Erythroblast (primary cell): Measurements from ENCODE around the gene TRIAP1.

Source experiments
- GATA1 ChIP-seq: IDR thresholded peaks from 2 replicates; pipeline ENCODE4 v1.6.1; 2011; ENCODE audit warnings: low read depth, mild to moderate bottlenecking, control low read depth, low read length, moderate library complexity
- POLR2A ChIP-seq: IDR thresholded peaks from 2 replicates; pipeline ENCODE4 v1.6.1; 2011; ENCODE audit warnings: mild to moderate bottlenecking, low read length

DNA sequence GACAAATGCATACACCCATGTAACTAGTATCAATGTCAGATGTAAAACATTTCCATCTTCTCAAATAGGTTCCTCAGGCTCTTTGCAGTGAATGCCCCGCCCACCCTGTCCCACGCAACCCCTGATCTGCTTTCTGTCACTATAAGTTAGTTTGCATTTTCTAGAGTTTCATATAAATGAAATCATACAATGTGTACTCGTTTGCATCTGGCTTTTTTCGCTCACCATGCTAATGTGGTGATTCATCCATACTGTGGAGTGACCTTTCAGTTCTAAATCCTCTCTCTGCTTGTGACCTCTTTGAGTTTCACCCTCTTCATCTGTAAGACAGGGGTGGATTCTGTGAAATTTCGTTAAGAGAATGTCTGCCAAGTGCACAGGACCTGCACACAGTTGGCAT is 46.7 kb downstream of the TRIAP1 start:
- TF ChIP-seq POLR2A (no peak), GATA1 (no peak)
